ENCODE data around the gene ODAM.

DNA sequence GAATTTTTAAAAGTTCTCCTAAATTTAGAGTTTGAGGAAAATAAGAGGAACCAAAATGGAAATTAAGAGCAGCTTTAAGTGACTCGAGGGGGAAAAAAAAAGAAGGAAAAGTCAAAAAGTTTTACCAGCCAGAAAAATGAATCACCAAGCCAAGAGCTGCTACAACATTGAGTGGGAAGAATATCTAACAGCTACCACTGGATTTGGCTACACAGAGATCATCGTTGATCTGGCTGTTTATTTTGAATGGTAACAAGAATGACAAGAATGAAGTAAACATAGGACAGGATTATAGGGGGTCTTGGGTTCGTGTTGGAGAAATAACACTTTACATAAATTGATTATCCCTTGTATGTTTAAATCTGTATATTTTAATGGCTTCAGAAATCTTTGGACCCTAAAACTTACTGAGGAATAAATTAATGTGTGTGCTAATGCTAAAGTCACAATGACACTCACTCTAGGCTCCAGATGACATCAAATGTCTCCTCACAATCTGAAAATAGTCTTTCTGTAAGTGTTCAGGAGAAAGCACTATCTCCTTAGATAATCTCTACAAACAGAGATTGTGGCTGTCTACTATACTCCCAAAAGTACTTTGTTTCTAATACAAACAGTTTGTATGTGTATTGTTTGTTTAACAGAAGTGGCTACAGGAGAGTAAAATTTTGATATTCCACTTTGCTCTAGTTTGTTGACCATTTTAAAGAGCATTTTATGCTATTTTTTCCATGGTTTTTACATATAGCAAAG, 43.8 kb downstream of the ODAM start:
- TF ChIP-seq, protein P1, sequence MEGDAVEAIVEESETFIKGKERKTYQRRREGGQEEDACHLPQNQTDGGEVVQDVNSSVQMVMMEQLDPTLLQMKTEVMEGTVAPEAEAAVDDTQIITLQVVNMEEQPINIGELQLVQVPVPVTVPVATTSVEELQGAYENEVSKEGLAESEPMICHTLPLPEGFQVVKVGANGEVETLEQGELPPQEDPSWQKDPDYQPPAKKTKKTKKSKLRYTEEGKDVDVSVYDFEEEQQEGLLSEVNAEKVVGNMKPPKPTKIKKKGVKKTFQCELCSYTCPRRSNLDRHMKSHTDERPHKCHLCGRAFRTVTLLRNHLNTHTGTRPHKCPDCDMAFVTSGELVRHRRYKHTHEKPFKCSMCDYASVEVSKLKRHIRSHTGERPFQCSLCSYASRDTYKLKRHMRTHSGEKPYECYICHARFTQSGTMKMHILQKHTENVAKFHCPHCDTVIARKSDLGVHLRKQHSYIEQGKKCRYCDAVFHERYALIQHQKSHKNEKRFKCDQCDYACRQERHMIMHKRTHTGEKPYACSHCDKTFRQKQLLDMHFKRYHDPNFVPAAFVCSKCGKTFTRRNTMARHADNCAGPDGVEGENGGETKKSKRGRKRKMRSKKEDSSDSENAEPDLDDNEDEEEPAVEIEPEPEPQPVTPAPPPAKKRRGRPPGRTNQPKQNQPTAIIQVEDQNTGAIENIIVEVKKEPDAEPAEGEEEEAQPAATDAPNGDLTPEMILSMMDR (conservative IDR thresholded peaks at IDR 0.05), result no peak
- no peak for TF ChIP-seq EZH2 (IDR thresholded peaks at IDR 0.05; ENCODE audit: low read depth)

Data from PC-9 (cell line).